Measurements from ENCODE around the gene CDC20.

Gene CDC20

GRCh38 chr1:43372172-43372571 is 13.4 kb downstream of the CDC20 start:
- Histone ChIP-seq H3K9ac (ENCODE audit: low read length) (no peak overlapping the region), H3K27ac (ENCODE audit: low read depth, low read length, poor library complexity, severe bottlenecking) (no peak overlapping the region), H4K20me1 (ENCODE audit: insufficient read depth, low read length) (no peaks in the 10 kb centered on the region), H3K79me2 (ENCODE audit: insufficient read depth, low read length) (no peaks in the 10 kb centered on the region), H3K36me3 (ENCODE audit: insufficient read depth, low read length) (no peaks in the 10 kb centered on the region), H3K4me1 (ENCODE audit: insufficient read depth, low read length, severe bottlenecking) (peaks cover 8% of the 10 kb centered on the region), H3K9me3 (ENCODE audit: low read length) (no peaks in the 10 kb centered on the region), H3K27me3 (ENCODE audit: insufficient read depth, low read length) (no peaks in the 10 kb centered on the region), H3F3A (ENCODE audit: insufficient read depth, low read length) (no peaks in the 10 kb centered on the region), H3K9me2 (ENCODE audit: low read depth, low read length) (no peaks in the 10 kb centered on the region), H2AFZ (ENCODE audit: low read length) (no peak overlapping the region), H3K4me3 (ENCODE audit: low read depth, low read length, poor library complexity, severe bottlenecking) (no peak overlapping the region), H3K4me2 (ENCODE audit: low read length) (no peak overlapping the region)
- TF ChIP-seq CTCF (IDR thresholded peaks at IDR 0.05; ENCODE audit: low read length) (no peak), EZH2 (IDR thresholded peaks at IDR 0.05; ENCODE audit: borderline replicate concordance, low read length) (no peak)

GRCh38 chr1:43373066-43373940 is 14.5 kb downstream of the CDC20 start:
- H3K4me3 ChIP-seq (ENCODE audit: low read depth, low read length, poor library complexity, severe bottlenecking) = no peak overlapping the region
- H3K4me1 ChIP-seq (ENCODE audit: insufficient read depth, low read length, severe bottlenecking) = peaks cover 8% of the 10 kb centered on the region
- H3K27me3 ChIP-seq (ENCODE audit: insufficient read depth, low read length) = no peaks in the 10 kb centered on the region
- no peaks in the 10 kb centered on the region for H3K79me2 ChIP-seq (ENCODE audit: insufficient read depth, low read length)
- H3K9me3 ChIP-seq (ENCODE audit: low read length) = no peaks in the 10 kb centered on the region
- H4K20me1 ChIP-seq (ENCODE audit: insufficient read depth, low read length) = no peaks in the 10 kb centered on the region
- TF ChIP-seq EZH2 (IDR thresholded peaks at IDR 0.05; ENCODE audit: borderline replicate concordance, low read length) (no peak), CTCF (IDR thresholded peaks at IDR 0.05; ENCODE audit: low read length) (no peak)
- H3K9ac ChIP-seq (ENCODE audit: low read length) = no peak overlapping the region
- H2AFZ ChIP-seq (ENCODE audit: low read length) = no peak overlapping the region
- no peaks in the 10 kb centered on the region for H3K36me3 ChIP-seq (ENCODE audit: insufficient read depth, low read length)
- H3K27ac ChIP-seq (ENCODE audit: low read depth, low read length, poor library complexity, severe bottlenecking) = no peak overlapping the region
- no peak overlapping the region for H3K4me2 ChIP-seq (ENCODE audit: low read length)
- H3K9me2 ChIP-seq (ENCODE audit: low read depth, low read length) = no peaks in the 10 kb centered on the region
- no peaks in the 10 kb centered on the region for H3F3A ChIP-seq (ENCODE audit: insufficient read depth, low read length)

GRCh38 chr1:43376723-43377235 is 18.0 kb downstream of the CDC20 start:
- no peaks in the 10 kb centered on the region for H3K9me2 ChIP-seq (ENCODE audit: low read depth, low read length)
- H3F3A ChIP-seq (ENCODE audit: insufficient read depth, low read length) = no peaks in the 10 kb centered on the region
- no peak overlapping the region for H3K9ac ChIP-seq (ENCODE audit: low read length)
- peaks cover 7% of the 10 kb centered on the region; the same call in 1 of the 2 replicates for H3K36me3 ChIP-seq (ENCODE audit: insufficient read depth, low read length)
- H3K4me3 ChIP-seq (ENCODE audit: low read depth, low read length, poor library complexity, severe bottlenecking) = no peak overlapping the region
- no peak overlapping the region for H3K27ac ChIP-seq (ENCODE audit: low read depth, low read length, poor library complexity, severe bottlenecking)
- H3K27me3 ChIP-seq (ENCODE audit: insufficient read depth, low read length) = no peaks in the 10 kb centered on the region
- no peak overlapping the region for H3K4me2 ChIP-seq (ENCODE audit: low read length)
- H3K4me1 ChIP-seq (ENCODE audit: insufficient read depth, low read length, severe bottlenecking) = no peaks in the 10 kb centered on the region
- TF ChIP-seq EZH2 (IDR thresholded peaks at IDR 0.05; ENCODE audit: borderline replicate concordance, low read length) (no peak), CTCF (IDR thresholded peaks at IDR 0.05; ENCODE audit: low read length) (no peak)
- no peaks in the 10 kb centered on the region for H4K20me1 ChIP-seq (ENCODE audit: insufficient read depth, low read length)
- H2AFZ ChIP-seq (ENCODE audit: low read length) = no peak overlapping the region
- H3K79me2 ChIP-seq (ENCODE audit: insufficient read depth, low read length) = no peaks in the 10 kb centered on the region
- H3K9me3 ChIP-seq (ENCODE audit: low read length) = no peaks in the 10 kb centered on the region

Measured in OCI-LY1 (cell line).